ENCODE data around the gene HMGCS2.

The HMGCS2 gene

GRCh38 chr1:119713749-119714456 lies 54.8 kb downstream of the HMGCS2 start (continued):
- TF ChIP-seq PRDM6 (tag by site-specific recombination; IDR thresholded peaks at IDR 0.05) (0 out of 2 replicates have a peak, but pooled peaks have one; percentile 6), ZNF626 (tag by site-specific recombination; IDR thresholded peaks at IDR 0.05) (no peak), KLF16 (tag by site-specific recombination; IDR thresholded peaks at IDR 0.05) (peak; percentile 60)

- ChIA-PET CTCF (interaction anchor here (0.6 to 0.8 kb wide), 2 partner anchors 38 to 177 kb away, joined by 3 to 4 read pairs; no protein-coding TSS in a partner anchor), POLR2A (interaction anchor here (0.6 to 2.2 kb wide), 8 partner anchors 8 to 324 kb away, joined by 3 to 23 read pairs (median 8); partner anchors contain the start of gene ZNF697)
- H3K9me3 ChIP-seq (ENCODE audit: control insufficient read depth, insufficient read depth, low read depth, low read length) = no peaks in the 10 kb centered on the region
- peak overlapping the region; percentile 90 for H3K27ac ChIP-seq (ENCODE audit: extremely low read depth, low read depth, low read length)
- H3K36me3 ChIP-seq (ENCODE audit: control insufficient read depth in 2 of 2, insufficient read depth in 1 of 2, low read length in 2 of 2) = no peaks in the 10 kb centered on the region
- H3K4me3 ChIP-seq (ENCODE audit: low read depth, low read length) = peak overlapping the region; percentile 76
- peaks cover 15% of the 10 kb centered on the region for H3K4me1 ChIP-seq (ENCODE audit: control insufficient read depth, insufficient read depth, low read length)
- TF ChIP-seq ZBTB48 (tag by site-specific recombination; IDR thresholded peaks at IDR 0.05) (peak; percentile 98), ZNF2 (tag by site-specific recombination; IDR thresholded peaks at IDR 0.05) (0 out of 2 replicates have a peak, but pooled peaks have one; percentile 75), KLF16 (tag by site-specific recombination; IDR thresholded peaks at IDR 0.05) (peak; percentile 11; the same call in 1 of the 2 replicates), ZNF530 (tag by site-specific recombination; IDR thresholded peaks at IDR 0.05; ENCODE audit: low read depth) (no peak), ZNF624 (tag by site-specific recombination; IDR thresholded peaks at IDR 0.05) (no peak), ZNF837 (tag by site-specific recombination; IDR thresholded peaks at IDR 0.05) (no peak), ZNF324 (tag by site-specific recombination; IDR thresholded peaks at IDR 0.05) (no peak), BCL11A (tag by site-specific recombination; IDR thresholded peaks at IDR 0.05; ENCODE audit: low read depth) (no peak), ZNF747 (tag by site-specific recombination; IDR thresholded peaks at IDR 0.05) (no peak), REPIN1 (tag by site-specific recombination; IDR thresholded peaks at IDR 0.05; ENCODE audit: low read depth) (peak; percentile 15; the same call in 1 of the 2 replicates), ZNF792 (tag by site-specific recombination; IDR thresholded peaks at IDR 0.05) (no peak), ZNF18 (tag by site-specific recombination; IDR thresholded peaks at IDR 0.05) (no peak), WT1 (tag by site-specific recombination; IDR thresholded peaks at IDR 0.05) (0 out of 2 replicates have a peak, but pooled peaks have one; percentile 21), ZNF704 (tag by site-specific recombination; IDR thresholded peaks at IDR 0.05) (no peak), ZBTB8A (tag by site-specific recombination; IDR thresholded peaks at IDR 0.05) (peak; percentile 3; the same call in 1 of the 2 replicates), ZNF580 (tag by site-specific recombination; IDR thresholded peaks at IDR 0.05) (0 out of 2 replicates have a peak, but pooled peaks have one; percentile 12), ZXDB (tag by site-specific recombination; IDR thresholded peaks at IDR 0.05) (peak; percentile 51), ZNF335 (tag by site-specific recombination; conservative IDR thresholded peaks at IDR 0.05) (peak; percentile 80), ZNF341 (tag by site-specific recombination; IDR thresholded peaks at IDR 0.05; ENCODE audit: low read depth) (peak; percentile 93), ZNF26 (tag by site-specific recombination; IDR thresholded peaks at IDR 0.05) (no peak)
These were observed 55.5 kb downstream of the HMGCS2 start for GRCh38 chr1:119713039-119713748.
